NCI-H748 (cell line): ENCODE results near the gene RBP7.

Experiments
- DNase-seq: peaks from one replicate; lab custom pipeline; 2025; ENCODE audit not compliant: unreplicated experiment; lab: John Stamatoyannopoulos, UW

RBP7 gene

DNA sequence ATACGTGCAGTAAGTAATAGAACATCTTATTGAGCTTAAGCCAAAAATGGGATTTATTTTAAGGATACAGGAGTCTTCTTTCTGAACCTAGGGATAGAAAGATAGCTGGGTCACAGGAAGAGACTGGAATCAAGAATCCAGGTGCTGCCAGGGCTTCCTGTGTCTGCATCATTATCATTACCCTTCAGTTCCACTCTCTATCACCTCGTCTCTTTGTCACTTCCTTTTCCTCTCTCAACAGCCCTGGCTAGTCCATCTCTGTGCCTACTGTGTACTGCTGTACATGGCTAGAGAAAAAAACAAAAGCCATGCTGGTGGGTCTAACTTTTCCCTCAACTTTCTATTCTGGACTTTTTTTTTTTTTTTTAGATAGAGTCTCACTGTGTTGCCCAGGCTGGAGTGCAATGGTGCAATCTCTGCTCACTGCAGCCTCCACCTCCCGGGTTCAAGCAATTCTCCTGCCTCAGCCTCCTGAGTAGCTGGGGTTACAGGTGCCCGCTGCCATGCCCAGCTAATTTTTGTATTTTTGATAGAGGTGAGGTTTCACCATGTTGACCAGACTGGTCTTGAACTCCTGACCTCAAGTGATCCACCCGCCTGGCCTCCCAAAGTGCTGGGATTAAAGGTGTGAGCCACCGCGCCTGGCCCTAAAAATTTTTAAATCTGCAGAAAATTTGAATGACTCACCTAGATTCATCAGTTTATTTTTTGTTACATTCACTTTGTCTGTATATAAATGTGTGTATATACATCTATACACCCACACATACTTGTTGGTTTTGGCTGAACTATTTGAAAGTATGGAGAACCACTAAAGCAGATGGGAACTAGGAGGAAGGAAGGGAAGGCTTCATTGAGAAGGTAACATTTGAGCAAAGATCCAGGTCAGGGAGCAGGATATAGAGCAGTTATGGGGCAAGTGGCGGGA, 67.7 kb downstream of the RBP7 start:
- no peak for DNase-seq

DNA sequence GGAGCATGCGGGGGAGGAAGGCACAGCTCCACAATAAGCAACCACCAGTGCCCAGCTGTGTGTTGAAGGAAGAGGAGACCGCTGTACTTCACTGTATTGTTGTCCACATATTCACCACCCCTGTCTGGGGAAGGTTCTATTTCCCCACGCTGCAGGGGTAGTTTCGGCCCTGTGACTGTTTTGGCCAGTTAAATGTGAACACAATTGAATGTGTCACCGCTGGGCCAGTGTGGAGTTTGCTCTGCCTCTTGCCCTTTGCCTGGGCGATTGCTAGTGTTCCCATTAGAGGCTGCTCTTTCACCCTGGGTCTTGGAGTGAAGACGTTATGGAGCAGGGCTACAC, 68.3 kb downstream of the RBP7 start:
- no peak for DNase-seq
